Sigmoid colon (tissue), 4 donors: ENCODE results near the gene SORCS1.

Source experiments
- CTCF ChIP-seq, 4 experiments: fragments of 450-650 bp in 3 of 4; fragments of 200-600 bp in 1 of 4; IDR thresholded peaks; one replicate each; pipeline ENCODE4 v1.5.1; 2016 to 2019; ENCODE audit warnings: antibody characterized with exemption in 4 of 4, mild to moderate bottlenecking in 3 of 4, moderate library complexity in 2 of 4
- EP300 ChIP-seq, 4 donors: sonication (generic); formaldehyde crosslinking; IDR thresholded peaks; one replicate each; pipeline ENCODE4 v1.6.1; 2017; ENCODE audit warnings: antibody characterized with exemption in 4 of 4
- POLR2A ChIP-seq, 2 donors: fragments of 450-650 bp; IDR thresholded peaks; one replicate each; pipeline ENCODE4 v1.6.1; 2016; ENCODE audit warnings: antibody characterized with exemption in 2 of 2, mild to moderate bottlenecking in 2 of 2, moderate library complexity in 2 of 2

- TF ChIP-seq CTCF (IDR thresholded peaks at IDR 0.05), result no peak
- TF ChIP-seq EP300 (IDR thresholded peaks at IDR 0.05), result no peak
- TF ChIP-seq POLR2A (IDR thresholded peaks at IDR 0.05), result no peak
These were observed 458.4 kb downstream of the SORCS1 start for GRCh38 chr10:106706127-106706526.
